ENCODE results near the gene LUM. TPM values are rescaled to one million over a fixed set of nuclear protein-coding genes. Genes with fewer than 3 reads are reported as not detected.

The LUM gene
- 0.19 TPM in 1 of 2 replicates, not detected in the other for total RNA-seq (ENCODE audit: low replicate concordance)

DNA sequence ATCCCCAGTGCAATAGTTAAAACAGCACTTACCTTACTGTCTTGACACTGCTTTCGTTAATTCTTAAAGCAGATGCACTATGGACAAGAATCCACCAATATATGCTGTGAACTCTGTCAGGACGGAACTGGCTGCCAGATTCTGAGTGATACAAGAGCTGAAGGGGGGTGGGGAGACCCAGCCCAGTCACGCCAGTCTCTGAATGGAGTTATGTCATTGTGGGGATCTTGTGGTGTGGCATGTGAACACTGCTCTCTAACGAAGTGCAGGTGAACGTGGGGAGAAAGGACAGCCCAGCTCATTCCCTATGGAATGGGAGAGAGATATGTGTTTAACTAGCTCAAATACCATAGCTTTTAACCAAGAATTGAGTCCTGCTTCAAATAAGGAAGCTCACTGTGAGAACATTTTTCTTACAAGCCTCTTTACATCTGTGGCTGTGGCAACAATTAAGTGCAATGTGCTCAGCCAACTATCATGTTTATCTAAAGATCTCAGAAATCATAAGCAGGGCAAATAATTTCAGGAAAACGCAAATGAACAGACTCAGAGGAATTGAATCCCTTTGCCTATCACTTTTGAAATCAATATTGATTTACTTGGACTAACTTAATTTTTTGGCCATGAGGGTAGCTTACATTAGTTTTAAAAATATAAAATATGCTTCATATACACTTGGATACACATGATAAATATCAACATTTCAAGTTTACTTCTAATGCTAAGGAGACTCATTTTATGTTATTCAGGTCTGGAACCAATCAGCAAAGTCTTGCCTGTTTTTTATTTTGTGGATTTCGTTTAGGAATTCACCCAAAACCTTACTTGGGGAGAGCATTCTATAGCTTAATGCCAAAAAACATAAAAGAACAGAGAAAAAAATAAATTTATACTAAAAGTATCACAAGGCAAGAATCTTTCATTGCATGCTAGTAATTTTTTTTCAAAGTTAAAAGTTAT is at the start of gene LUM:
TSS of gene LUM (minus strand) at position 129 of the 960 bp plus-strand sequence. CDS start 2,515 bp downstream, outside the sequence.
- H3F3A ChIP-seq (ENCODE audit: low read depth) = no peaks in the 10 kb centered on the region
- no peaks in the 10 kb centered on the region for H3K36me3 ChIP-seq
- Mint-ChIP-seq H3K4me3 (peak within 1 kb of the TSS; percentile 37), H3K27ac (peak within 1 kb of the TSS; percentile 83), H3K9me3 (no peaks in the 10 kb centered on the region), H3K27me3 (ENCODE audit: insufficient read depth, low read depth) (no peaks in the 10 kb centered on the region), H3K36me3 (no peaks in the 10 kb centered on the region), H3K4me1 (peaks cover 22% of the 10 kb centered on the region)
- H3K9me3 ChIP-seq (ENCODE audit: low read depth) = no peaks in the 10 kb centered on the region
- H3K79me2 ChIP-seq (ENCODE audit: low read depth) = no peaks in the 10 kb centered on the region
- H3K4me2 ChIP-seq = no peak within 1 kb of the TSS
- no peak within 1 kb of the TSS for H3K4me3 ChIP-seq
- peak; percentile 23 for DNase-seq (ENCODE audit: low spot score)
- no peaks in the 10 kb centered on the region for H3K4me1 ChIP-seq
- peak within 1 kb of the TSS; percentile 88 for H2AFZ ChIP-seq (replicated peaks)
- H3K9ac ChIP-seq = no peak within 1 kb of the TSS
- no peaks in the 10 kb centered on the region for H3K27me3 ChIP-seq
- TF ChIP-seq EZH2 (IDR thresholded peaks at IDR 0.05) = no peak
- TF ChIP-seq CTCF (IDR thresholded peaks at IDR 0.05) = no peak
- no peak for TF ChIP-seq EZH2phosphoT487 (IDR thresholded peaks at IDR 0.05)
- no peaks in the 10 kb centered on the region for H4K20me1 ChIP-seq (ENCODE audit: low read depth)
- no peak within 1 kb of the TSS for H3K27ac ChIP-seq

- H3K4me1 Mint-ChIP-seq = peaks cover 4% of the 10 kb centered on the region
- H3K4me3 Mint-ChIP-seq = no peak overlapping the region
- no peaks in the 10 kb centered on the region for H3K9me3 Mint-ChIP-seq
- H3K4me2 ChIP-seq = no peak overlapping the region
- H3K9ac ChIP-seq = no peak overlapping the region
- no peak overlapping the region for H2AFZ ChIP-seq (replicated peaks)
- no peak overlapping the region for H3K27ac Mint-ChIP-seq
- H3K27me3 Mint-ChIP-seq (ENCODE audit: insufficient read depth, low read depth) = no peaks in the 10 kb centered on the region
- no peaks in the 10 kb centered on the region for H3K27me3 ChIP-seq
- TF ChIP-seq EZH2 (IDR thresholded peaks at IDR 0.05) = no peak
- TF ChIP-seq CTCF (IDR thresholded peaks at IDR 0.05) = no peak
- TF ChIP-seq EZH2phosphoT487 (IDR thresholded peaks at IDR 0.05) = no peak
- H3K36me3 ChIP-seq = no peaks in the 10 kb centered on the region
- no peak overlapping the region for H3K4me3 ChIP-seq
- no peaks in the 10 kb centered on the region for H3K79me2 ChIP-seq (ENCODE audit: low read depth)
- H3K9me3 ChIP-seq (ENCODE audit: low read depth) = no peaks in the 10 kb centered on the region
- H3K27ac ChIP-seq = no peak overlapping the region
- no peaks in the 10 kb centered on the region for H4K20me1 ChIP-seq (ENCODE audit: low read depth)
- H3K36me3 Mint-ChIP-seq = no peaks in the 10 kb centered on the region
- H3F3A ChIP-seq (ENCODE audit: low read depth) = no peaks in the 10 kb centered on the region
- no peak for DNase-seq (ENCODE audit: low spot score)
- H3K4me1 ChIP-seq = no peaks in the 10 kb centered on the region
Measured at GRCh38 chr12:91161009-91161408, 49.7 kb upstream of the LUM start.

GRCh38 chr12:91155990-91156389 is 44.7 kb upstream of the LUM start:
- no peaks in the 10 kb centered on the region for H3K79me2 ChIP-seq (ENCODE audit: low read depth)
- H3K9me3 ChIP-seq (ENCODE audit: low read depth) = no peaks in the 10 kb centered on the region
- no peaks in the 10 kb centered on the region for H4K20me1 ChIP-seq (ENCODE audit: low read depth)
- peaks cover 9% of the 10 kb centered on the region for H3K4me1 Mint-ChIP-seq
- no peaks in the 10 kb centered on the region for H3K27me3 ChIP-seq
- no peaks in the 10 kb centered on the region for H3K4me1 ChIP-seq
- H3F3A ChIP-seq (ENCODE audit: low read depth) = no peaks in the 10 kb centered on the region
- no peak overlapping the region for H3K9ac ChIP-seq
- H3K36me3 Mint-ChIP-seq = no peaks in the 10 kb centered on the region
- no peak overlapping the region for H2AFZ ChIP-seq (replicated peaks)
- H3K4me3 Mint-ChIP-seq = no peak overlapping the region
- H3K27ac ChIP-seq = no peak overlapping the region
- TF ChIP-seq CTCF (IDR thresholded peaks at IDR 0.05) (no peak), EZH2 (IDR thresholded peaks at IDR 0.05) (no peak), EZH2phosphoT487 (IDR thresholded peaks at IDR 0.05) (no peak)
- peaks cover 2% of the 10 kb centered on the region for H3K27me3 Mint-ChIP-seq (ENCODE audit: insufficient read depth, low read depth)
- H3K4me3 ChIP-seq = no peak overlapping the region
- H3K4me2 ChIP-seq = no peak overlapping the region
- no peaks in the 10 kb centered on the region for H3K36me3 ChIP-seq
- no peak overlapping the region for H3K27ac Mint-ChIP-seq
- H3K9me3 Mint-ChIP-seq = no peaks in the 10 kb centered on the region
- no peak for DNase-seq (ENCODE audit: low spot score)

Data from neural progenitor cell (in vitro differentiated cells).